ENCODE data around the gene TSPAN32.
A peak's percentile ranks its signal among the peaks of the same experiment; 100 is the strongest.
"Not testable (repeated sequence)": the region's sequence is repeated elsewhere in the genome, so short reads cannot be mapped to it uniquely, and the experiment has no call there.

TSPAN32 gene

DNA sequence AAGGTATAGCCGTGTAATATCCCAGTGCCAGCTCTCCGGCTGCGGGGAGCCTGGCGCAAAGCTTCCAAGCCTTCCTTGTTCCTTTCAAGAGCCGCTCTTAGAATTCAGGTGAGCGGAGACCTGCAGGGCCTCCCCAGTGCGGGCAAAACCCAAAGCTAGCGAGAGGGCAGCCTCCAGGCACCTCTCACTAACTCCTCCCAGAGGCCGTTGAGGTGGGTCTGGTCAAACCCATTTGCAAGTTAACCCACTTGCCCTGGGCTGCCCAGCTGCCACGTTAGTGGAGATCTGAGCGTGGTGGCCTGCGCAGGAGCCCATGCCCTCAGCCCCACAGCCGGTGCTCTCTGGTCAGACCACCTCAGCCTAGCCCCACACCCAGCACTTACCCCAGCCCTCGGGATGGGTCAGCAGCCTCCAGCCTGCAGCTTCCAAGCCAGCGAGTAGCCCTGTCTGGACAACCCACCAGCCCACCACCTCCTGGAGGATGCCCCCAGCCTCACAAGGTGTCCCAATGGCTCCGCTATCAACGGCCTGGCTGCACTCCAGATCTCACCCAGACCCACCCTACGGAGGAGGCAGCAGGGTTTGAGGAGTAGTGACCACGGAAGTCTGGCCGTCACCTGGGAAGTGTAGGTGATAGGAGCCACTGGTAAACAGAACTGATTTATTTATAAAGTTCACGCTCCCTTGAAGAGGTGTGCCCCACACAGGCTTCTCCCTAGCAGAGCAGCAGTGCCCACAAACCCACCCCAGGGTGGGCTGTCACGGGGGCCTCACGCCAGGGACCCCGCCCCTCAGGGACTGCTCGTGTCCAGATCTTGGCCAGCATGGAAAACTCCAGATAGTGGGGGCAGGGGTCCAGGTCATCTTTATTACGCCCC is 33.7 kb upstream of the TSPAN32 start:
- no peak for DNase-seq

- peak; percentile 74 for DNase-seq
Measured at GRCh38 chr11:2268729-2269600, 32.8 kb upstream of the TSPAN32 start.

DNA sequence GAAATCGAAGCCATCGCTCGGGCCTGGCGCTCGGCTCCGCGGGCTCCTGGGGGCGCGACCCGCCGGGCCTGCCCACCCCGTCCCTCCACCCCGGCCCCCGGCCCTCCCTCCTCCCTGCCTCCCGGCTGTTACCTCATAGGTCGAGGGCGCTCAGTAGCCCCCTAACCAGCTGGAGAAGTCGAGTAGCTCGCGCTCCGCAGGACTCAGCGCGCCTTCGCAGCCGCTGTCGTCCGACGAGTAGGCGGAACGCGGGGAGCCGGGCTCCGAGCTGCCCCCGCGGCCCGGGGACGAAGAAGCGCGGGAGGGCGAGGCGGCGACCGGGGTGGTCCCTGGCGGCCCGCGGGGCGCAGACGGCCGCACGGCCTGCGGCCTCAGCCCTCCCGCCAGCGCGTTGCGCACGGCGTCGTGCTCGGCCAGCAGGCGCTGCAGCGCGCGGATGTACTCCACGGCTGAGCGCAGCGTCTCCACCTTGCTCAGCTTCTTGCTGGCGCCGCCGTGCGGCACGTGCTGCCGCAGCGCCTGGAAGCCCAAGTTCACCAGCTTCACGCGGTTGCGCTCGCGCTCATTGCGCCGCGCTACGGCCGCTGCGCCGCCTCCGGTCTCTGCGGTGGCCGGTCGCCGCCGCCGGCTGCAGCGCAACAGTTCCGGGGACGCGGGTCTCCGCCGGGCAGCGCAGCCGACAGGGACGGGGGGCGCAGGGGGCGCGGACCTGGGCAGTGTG is 32.1 kb upstream of the TSPAN32 start:
- DNase-seq: peak; percentile 89

DNA sequence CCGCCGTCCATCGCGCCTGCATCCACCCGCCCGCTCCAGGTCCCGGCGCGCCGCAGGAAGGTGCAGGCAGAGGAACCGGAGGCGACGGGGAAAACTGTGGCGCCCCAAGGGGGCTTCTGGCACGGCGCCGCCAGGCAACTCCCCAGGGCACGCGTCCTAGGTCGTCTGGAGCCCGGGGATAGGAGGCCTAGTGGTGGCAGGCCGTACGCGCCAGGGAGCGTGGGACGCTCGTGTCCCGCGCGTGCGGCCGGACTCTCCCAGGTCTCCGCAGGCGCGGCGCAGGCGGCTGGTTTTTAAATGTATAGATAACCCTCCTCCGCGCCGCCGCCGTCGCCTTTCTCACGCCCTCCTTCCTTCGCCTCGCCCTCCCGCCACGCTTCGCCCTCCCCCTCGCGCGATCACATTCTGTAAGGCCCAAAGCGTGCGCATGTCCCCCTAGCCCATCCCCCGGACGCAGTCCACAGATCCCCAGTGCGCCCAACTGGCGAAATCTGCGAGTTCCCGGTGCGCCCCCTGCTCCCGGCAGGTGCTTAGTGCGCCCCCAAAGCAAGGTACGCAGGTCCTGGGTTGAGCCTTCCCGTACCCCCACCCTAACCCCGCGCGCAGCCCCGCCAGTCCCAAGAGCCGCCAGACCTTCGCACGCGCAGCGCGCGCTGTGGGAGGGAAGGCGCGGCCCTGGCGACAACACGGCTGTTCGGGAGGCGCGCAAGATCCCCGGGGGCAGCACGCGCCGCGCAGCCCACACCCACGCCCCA is 31.3 kb upstream of the TSPAN32 start, which contains the start of gene ASCL2:
Gene ASCL2 (minus strand): TSS at position 267 of the 755 bp plus-strand sequence. CDS start 256 bp downstream, at position 11.
- peak; percentile 53 for DNase-seq

DNA sequence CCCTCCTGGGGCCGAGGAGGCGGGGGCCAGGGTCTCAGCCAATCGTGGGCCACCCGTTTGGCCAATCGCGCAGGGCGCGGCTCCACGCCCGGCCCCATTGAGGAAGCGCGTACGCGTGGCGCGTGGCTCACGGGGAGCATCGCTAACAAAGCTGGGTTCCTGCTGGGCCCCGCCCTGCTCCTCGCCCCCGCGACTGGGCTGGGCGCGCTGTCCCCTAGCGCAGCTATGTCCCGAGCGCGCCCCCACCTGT is 30.8 kb upstream of the TSPAN32 start:
- peak; percentile 65 for DNase-seq

GRCh38 chr11:2271327-2272227 is 30.2 kb upstream of the TSPAN32 start:
- DNase-seq: no peak

DNA sequence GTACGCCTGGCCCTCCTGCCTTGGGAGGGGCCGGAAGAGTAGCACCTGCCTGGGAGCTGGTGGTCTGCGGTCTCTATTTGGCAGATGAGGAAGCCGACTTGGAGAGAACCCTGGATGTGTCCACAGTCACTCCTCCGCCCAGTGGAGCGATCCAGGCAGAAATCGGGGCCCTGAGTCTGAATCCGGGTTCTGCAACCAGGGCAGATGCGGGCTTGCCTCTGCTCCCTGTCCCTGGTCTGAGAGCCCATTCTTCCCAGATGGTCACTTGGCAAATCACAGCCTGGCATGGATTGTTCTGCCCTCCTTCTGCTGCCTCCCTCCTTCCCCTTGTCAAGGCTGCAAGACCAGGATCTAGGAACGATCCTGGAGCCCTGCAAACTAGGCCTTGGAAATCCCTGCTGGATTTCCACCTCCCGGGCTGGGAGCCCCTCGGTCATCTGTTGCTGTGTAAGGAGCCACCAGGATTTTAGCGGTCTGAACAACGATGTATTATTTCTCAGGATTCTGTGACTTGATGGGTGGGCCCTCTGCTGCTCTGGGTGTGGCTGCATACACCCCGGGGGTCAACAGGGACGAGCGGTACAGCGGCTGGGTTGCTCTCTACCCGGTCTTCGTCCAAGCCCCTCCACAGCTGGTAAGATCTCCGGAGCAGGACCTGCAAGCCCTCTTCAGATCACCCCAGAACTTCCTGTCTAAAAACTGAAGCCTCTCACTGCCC is 29.4 kb upstream of the TSPAN32 start:
- DNase-seq: no peak

DNA sequence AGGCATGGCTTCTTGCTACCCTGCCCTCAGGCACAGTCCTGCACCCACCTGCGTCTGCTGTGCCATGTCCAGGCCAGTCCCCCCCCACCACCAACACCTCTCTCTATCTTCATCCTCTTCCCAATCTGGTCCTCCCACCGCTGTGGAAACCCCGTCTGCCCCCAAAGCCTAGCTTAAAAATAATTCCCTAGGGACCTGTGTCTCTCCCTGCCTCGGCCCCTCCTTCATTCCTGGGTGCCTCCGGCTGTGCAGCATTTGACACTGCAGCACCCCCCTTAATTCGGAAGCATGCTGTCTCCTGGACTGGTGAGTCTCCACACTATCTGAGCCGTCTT is 28.9 kb upstream of the TSPAN32 start:
- no peak for DNase-seq

GRCh38 chr11:2273311-2273710 is 28.5 kb upstream of the TSPAN32 start:
- DNase-seq: no peak

DNA sequence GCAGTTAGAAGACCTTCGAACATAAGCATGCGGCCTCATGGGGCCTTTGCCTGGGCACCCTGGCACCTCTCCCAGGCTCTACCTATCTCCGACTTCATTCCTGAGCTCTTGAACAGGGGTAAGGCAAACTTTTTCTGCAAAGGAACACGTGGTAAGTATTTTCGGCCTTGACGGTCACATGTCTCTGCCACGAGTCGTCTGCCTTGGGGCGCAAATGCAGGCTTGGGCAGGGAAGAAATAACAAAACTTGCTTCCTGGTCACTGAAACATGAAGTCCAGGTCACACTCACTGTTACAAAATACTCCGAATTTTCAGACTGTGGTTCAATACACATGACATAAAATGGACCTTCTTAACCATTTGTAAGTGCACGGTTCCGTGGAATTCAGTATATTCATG is 28.0 kb upstream of the TSPAN32 start:
- no peak for DNase-seq

- DNase-seq: no peak
Measured at GRCh38 chr11:2275334-2276279, 26.2 kb upstream of the TSPAN32 start.

- no peak for DNase-seq
Measured at GRCh38 chr11:2276280-2277007, 25.4 kb upstream of the TSPAN32 start.

DNA sequence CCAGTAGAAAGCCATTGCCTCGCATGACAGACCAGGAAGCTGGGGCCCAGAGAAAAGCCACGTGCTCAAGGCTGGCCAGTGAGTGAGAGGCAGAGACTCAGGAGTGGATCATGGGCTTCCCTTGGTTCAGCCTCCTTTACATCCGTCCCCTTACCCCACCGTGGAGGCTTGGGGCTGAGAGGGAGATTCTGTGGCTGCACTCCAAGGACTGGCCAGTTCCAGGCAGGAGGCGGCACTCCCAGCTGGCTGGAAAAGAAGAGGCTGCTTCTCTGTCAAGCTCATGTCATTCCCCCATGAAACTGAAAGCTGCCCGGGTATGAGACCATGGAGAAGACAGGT is 24.8 kb upstream of the TSPAN32 start:
- DNase-seq: no peak

DNA sequence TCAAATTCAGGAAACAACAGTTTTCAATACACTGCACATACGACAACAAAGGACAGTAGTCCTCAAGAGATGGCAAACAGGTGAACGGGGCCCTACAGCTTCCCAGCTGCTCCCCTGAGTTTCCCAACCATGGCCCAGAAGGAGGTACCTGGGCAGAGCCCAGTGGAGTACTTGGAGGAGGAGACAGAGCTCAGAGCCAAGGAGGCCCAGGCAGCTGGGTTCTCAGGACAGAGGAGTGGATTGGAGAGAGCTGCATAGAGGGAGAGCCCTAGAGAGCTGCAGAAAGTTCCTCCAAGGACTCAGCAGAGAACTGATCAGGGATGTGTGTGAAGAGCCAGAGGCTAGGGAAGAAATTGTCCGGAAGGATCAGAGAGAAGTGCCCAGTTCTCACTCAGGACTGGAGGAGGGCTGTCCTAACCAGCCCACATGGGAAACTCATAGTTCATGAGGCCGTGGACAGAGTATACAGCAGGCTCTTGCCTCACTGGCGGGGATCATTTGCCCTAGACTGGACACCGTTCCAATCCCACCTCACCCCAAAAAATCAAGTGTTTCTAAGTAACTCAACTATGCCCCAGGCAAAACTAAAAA is 23.8 kb upstream of the TSPAN32 start:
- no peak for DNase-seq

DNA sequence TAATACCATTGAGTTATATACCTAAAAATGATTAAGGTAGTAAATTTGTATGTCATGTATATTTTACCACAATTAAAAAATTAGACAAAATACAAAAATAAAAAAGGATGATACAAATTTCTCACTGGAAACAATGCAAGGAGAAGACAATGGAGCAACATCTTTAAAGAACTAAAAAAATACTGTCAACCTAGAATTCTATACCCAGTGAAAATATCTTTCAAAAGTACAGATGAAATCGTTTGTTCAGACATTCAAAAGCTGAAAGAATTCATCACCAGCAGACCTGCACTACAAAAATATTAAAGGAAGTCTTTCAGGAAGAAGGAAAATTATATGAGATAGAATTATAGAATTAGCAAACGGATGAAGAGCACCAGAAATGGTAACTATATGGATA is 21.6 kb upstream of the TSPAN32 start:
- DNase-seq: no peak

- DNase-seq: not testable (repeated sequence)
Measured at GRCh38 chr11:2286350-2286749, 15.5 kb upstream of the TSPAN32 start.

GRCh38 chr11:2287091-2287490 is 14.7 kb upstream of the TSPAN32 start:
- DNase-seq: no peak

GRCh38 chr11:2289350-2289749 is 12.5 kb upstream of the TSPAN32 start:
- no peak for DNase-seq

DNA sequence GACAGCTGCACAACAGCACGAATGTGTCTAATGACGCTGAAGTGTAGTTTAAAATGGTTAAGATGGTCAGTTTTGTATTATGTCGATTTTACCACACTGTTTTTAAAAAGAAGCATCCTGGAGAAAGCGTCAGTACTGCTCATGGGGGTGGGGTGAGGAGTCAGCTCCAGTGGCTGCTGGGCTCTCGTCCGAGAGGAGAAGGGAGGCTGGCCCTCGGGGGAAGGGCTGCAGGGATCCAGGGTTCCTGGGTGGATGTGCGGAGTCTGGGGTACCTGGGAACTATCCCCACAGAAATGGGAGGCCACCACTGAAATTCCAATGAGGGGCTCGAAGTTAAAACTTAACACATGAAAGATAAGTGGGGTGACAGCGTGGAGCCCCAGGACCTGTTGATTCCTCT is 12.0 kb upstream of the TSPAN32 start:
- DNase-seq: no peak
